Measurements from ENCODE around the gene ARHGAP15. TPM values are rescaled to one million over a fixed set of nuclear protein-coding genes. Genes with fewer than 3 reads are reported as not detected.

ARHGAP15 gene
- polyA plus RNA-seq, 1 donor from 2014 or later = 0.30 TPM

DNA sequence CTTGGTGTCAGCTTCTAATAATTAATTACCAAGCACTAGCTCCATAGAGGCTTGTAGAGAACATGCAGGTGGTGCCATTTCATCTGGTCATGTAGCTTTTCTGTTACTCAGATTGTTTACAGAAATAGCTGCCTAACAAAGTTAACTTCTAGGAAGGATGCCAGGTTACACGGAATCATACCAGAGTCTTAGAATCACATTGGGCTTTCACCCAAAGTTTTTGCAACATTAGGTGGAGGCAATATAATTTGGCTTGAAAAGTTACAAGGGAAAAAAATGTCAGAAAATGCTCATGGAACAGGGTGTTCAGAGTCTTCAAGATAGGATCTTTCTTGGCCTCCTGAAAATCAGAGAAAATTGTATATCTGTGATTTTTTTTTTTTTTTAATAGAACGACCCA lies 135.6 kb downstream of the ARHGAP15 start:
- Histone ChIP-seq H3K36me3 (ENCODE audit: insufficient read depth, low read length) (no peaks in the 10 kb centered on the region), H3K9me3 (ENCODE audit: low read length) (no peaks in the 10 kb centered on the region), H4K20me1 (ENCODE audit: insufficient read depth) (no peaks in the 10 kb centered on the region), H3K79me2 (replicated peaks; ENCODE audit: insufficient read depth, low read length) (no peaks in the 10 kb centered on the region), H3F3A (ENCODE audit: insufficient read depth, low read length, poor library complexity, severe bottlenecking) (no peaks in the 10 kb centered on the region), H2AFZ (ENCODE audit: low read depth, low read length) (no peak overlapping the region), H3K27ac (ENCODE audit: low read length) (no peak overlapping the region), H3K9me2 (ENCODE audit: insufficient read depth, low read length) (no peaks in the 10 kb centered on the region), H3K4me2 (ENCODE audit: low read length) (no peak overlapping the region), H3K9ac (ENCODE audit: low read length) (no peak overlapping the region), H3K27me3 (ENCODE audit: insufficient read depth, low read depth, low read length) (no peaks in the 10 kb centered on the region), H3K4me3 (ENCODE audit: low read length) (no peak overlapping the region)
- TF ChIP-seq MXI1 (conservative IDR thresholded peaks at IDR 0.05; ENCODE audit: poor library complexity, severe bottlenecking) = no peak
- no peak for TF ChIP-seq SMC3 (conservative IDR thresholded peaks at IDR 0.05; ENCODE audit: poor library complexity)
- TF ChIP-seq REST (IDR thresholded peaks at IDR 0.05; ENCODE audit: borderline replicate concordance) = no peak
- no peak for TF ChIP-seq TAF1 (IDR thresholded peaks at IDR 0.05; ENCODE audit: low read depth)
- TF ChIP-seq CTCF (IDR thresholded peaks at IDR 0.05; ENCODE audit: poor library complexity, severe bottlenecking) = no peak
- no peak for TF ChIP-seq POLR2AphosphoS5 (IDR thresholded peaks at IDR 0.05)
- no peak for TF ChIP-seq RAD21 (conservative IDR thresholded peaks at IDR 0.05)
- TF ChIP-seq EZH2 (IDR thresholded peaks at IDR 0.05; ENCODE audit: borderline replicate concordance, insufficient read depth, low read length, poor library complexity, severe bottlenecking) = no peak
- no peak for TF ChIP-seq EP300 (conservative IDR thresholded peaks at IDR 0.05; ENCODE audit: poor library complexity, severe bottlenecking)

GRCh38 chr2:143279672-143280071 lies 150.5 kb downstream of the ARHGAP15 start:
- no peaks in the 10 kb centered on the region for H3K36me3 ChIP-seq (ENCODE audit: insufficient read depth, low read length)
- no peak overlapping the region for H2AFZ ChIP-seq (ENCODE audit: low read depth, low read length)
- no peak overlapping the region for H3K4me2 ChIP-seq (ENCODE audit: low read length)
- no peak for TF ChIP-seq EP300 (conservative IDR thresholded peaks at IDR 0.05; ENCODE audit: poor library complexity, severe bottlenecking)
- no peaks in the 10 kb centered on the region for H3F3A ChIP-seq (ENCODE audit: insufficient read depth, low read length, poor library complexity, severe bottlenecking)
- H3K27ac ChIP-seq (ENCODE audit: low read length) = no peak overlapping the region
- no peaks in the 10 kb centered on the region for H4K20me1 ChIP-seq (ENCODE audit: insufficient read depth)
- no peaks in the 10 kb centered on the region for H3K9me2 ChIP-seq (ENCODE audit: insufficient read depth, low read length)
- H3K27me3 ChIP-seq (ENCODE audit: insufficient read depth, low read depth, low read length) = no peaks in the 10 kb centered on the region
- no peak overlapping the region for H3K4me3 ChIP-seq (ENCODE audit: low read length)
- H3K79me2 ChIP-seq (replicated peaks; ENCODE audit: insufficient read depth, low read length) = no peaks in the 10 kb centered on the region
- no peaks in the 10 kb centered on the region for H3K9me3 ChIP-seq (ENCODE audit: low read length)
- no peak overlapping the region for H3K9ac ChIP-seq (ENCODE audit: low read length)
